ENCODE measurements around the gene NLRP9.
"Not testable (repeated sequence)": the region's sequence is repeated elsewhere in the genome, so short reads cannot be mapped to it uniquely, and the experiment has no call there.

Gene NLRP9

GRCh38 chr19:55738302-55738701 lies at the start of gene NLRP9:
Gene NLRP9 (minus strand): TSS chr19:55738402. CDS start chr19:55738374, 28 bp downstream.
- DNase-seq = no peak

GRCh38 chr19:55781112-55781511 lies 42.9 kb upstream of the NLRP9 start:
- no peak for DNase-seq

GRCh38 chr19:55778331-55778730 lies 40.1 kb upstream of the NLRP9 start:
- DNase-seq = no peak

GRCh38 chr19:55777528-55777927 lies 39.3 kb upstream of the NLRP9 start:
- DNase-seq = no peak

GRCh38 chr19:55769632-55770031 lies 31.4 kb upstream of the NLRP9 start:
- DNase-seq = not testable (repeated sequence)

GRCh38 chr19:55768818-55769217 lies 30.6 kb upstream of the NLRP9 start, which contains the start of gene RFPL4AL1:
Gene RFPL4AL1 (plus strand): TSS chr19:55769118. CDS start chr19:55771805, 2,687 bp downstream.
- DNase-seq = not testable (repeated sequence)

- DNase-seq = no peak
These were observed 28.3 kb upstream of the NLRP9 start for GRCh38 chr19:55766466-55766865.

- not testable (repeated sequence) for DNase-seq
These were observed 20.6 kb upstream of the NLRP9 start, which contains the start of gene RFPL4A for GRCh38 chr19:55758797-55759196. Gene RFPL4A (plus strand): TSS chr19:55759097. CDS start chr19:55761801, 2,704 bp downstream.

GRCh38 chr19:55756808-55757207 lies 18.6 kb upstream of the NLRP9 start:
- DNase-seq = not testable (repeated sequence)

- DNase-seq = no peak
These were observed 15.2 kb upstream of the NLRP9 start for GRCh38 chr19:55753401-55753800.

GRCh38 chr19:55750715-55751114 lies 12.5 kb upstream of the NLRP9 start:
- no peak for DNase-seq

- not testable (repeated sequence) for DNase-seq
These were observed 7.8 kb downstream of the NLRP9 start for GRCh38 chr19:55730378-55730777.

GRCh38 chr19:55723491-55723890 lies 14.7 kb downstream of the NLRP9 start:
- no peak for DNase-seq

- DNase-seq = no peak
These were observed 17.4 kb downstream of the NLRP9 start for GRCh38 chr19:55720801-55721200.

GRCh38 chr19:55720214-55720746 lies 17.9 kb downstream of the NLRP9 start:
- no peak for DNase-seq

GRCh38 chr19:55717879-55718711 lies 20.1 kb downstream of the NLRP9 start:
- DNase-seq = not testable (repeated sequence)

GRCh38 chr19:55717251-55717650 lies 21.0 kb downstream of the NLRP9 start:
- DNase-seq = no peak

- no peak for DNase-seq
These were observed 21.7 kb downstream of the NLRP9 start for GRCh38 chr19:55716531-55716930.

GRCh38 chr19:55712804-55713631 lies 25.2 kb downstream of the NLRP9 start:
- DNase-seq = no peak

- no peak for DNase-seq
These were observed 26.5 kb downstream of the NLRP9 start for GRCh38 chr19:55711719-55712118.

- DNase-seq = no peak
These were observed 32.2 kb downstream of the NLRP9 start for GRCh38 chr19:55705972-55706371.

GRCh38 chr19:55704494-55705245 lies 33.5 kb downstream of the NLRP9 start:
- no peak for DNase-seq

Data from stimulated activated CD4-positive, alpha-beta T cell treated with anti-CD3 and anti-CD28 coated beads, Interleukin-2, amount 100 ng/mL, for 48 hours (primary cell).